HEK293T (cell line): ENCODE results near the gene LRMDA.

Source experiments
- ARNT ChIP-seq: fragments of 450-650 bp; IDR thresholded peaks from 2 replicates; pipeline ENCODE4 v1.6.1; 2017; ENCODE audit warnings: mild to moderate bottlenecking
- CTBP1 ChIP-seq: fragments of 450-650 bp; IDR thresholded peaks from 2 replicates; pipeline ENCODE4 v1.6.1; 2016; ENCODE audit warnings: borderline replicate concordance
- ELF4 ChIP-seq: fragments of 450-650 bp; IDR thresholded peaks from 2 replicates; pipeline ENCODE4 v1.6.1; 2017; ENCODE audit warnings: antibody characterized with exemption
- FOXA1 ChIP-seq: fragments of 450-650 bp; IDR thresholded peaks from 2 replicates; pipeline ENCODE4 v1.6.1; 2016; ENCODE audit warnings: mild to moderate bottlenecking
- FOXK2 ChIP-seq: fragments of 450-650 bp; IDR thresholded peaks from 2 replicates; pipeline ENCODE4 v1.6.1; 2016; ENCODE audit warnings: mild to moderate bottlenecking
- FOXM1 ChIP-seq: fragments of 450-650 bp; IDR thresholded peaks from 2 replicates; pipeline ENCODE4 v1.6.1; 2017; ENCODE audit warnings: mild to moderate bottlenecking, borderline replicate concordance
- L3MBTL2 ChIP-seq: fragments of 450-650 bp; conservative IDR thresholded peaks from 2 replicates; pipeline ENCODE4 v1.6.1; 2016; ENCODE audit warnings: mild to moderate bottlenecking
- NFRKB ChIP-seq: fragments of 450-650 bp; IDR thresholded peaks from 2 replicates; pipeline ENCODE4 v1.6.1; 2016; ENCODE audit warnings: mild to moderate bottlenecking, moderate library complexity
- PKNOX1 ChIP-seq: fragments of 450-650 bp; IDR thresholded peaks from 2 replicates; pipeline ENCODE4 v1.6.1; 2016
- SP1 ChIP-seq: fragments of 450-650 bp; IDR thresholded peaks from 2 replicates; pipeline ENCODE4 v1.6.1; 2017
- SUZ12 ChIP-seq: fragments of 450-650 bp; IDR thresholded peaks from 2 replicates; pipeline ENCODE4 v1.6.1; 2016; ENCODE audit warnings: mild to moderate bottlenecking
- TARDBP ChIP-seq: fragments of 450-650 bp; IDR thresholded peaks from 2 replicates; pipeline ENCODE4 v1.6.1; 2016
- ZNF384 ChIP-seq: fragments of 450-650 bp; IDR thresholded peaks from 2 replicates; pipeline ENCODE4 v1.6.1; 2016

- TF ChIP-seq SP1 (no peak), FOXA1 (no peak), SUZ12 (no peak), L3MBTL2 (no peak), ELF4 (no peak), ZNF384 (no peak), TARDBP (no peak), PKNOX1 (no peak), FOXM1 (no peak), FOXK2 (no peak), ARNT (no peak), CTBP1 (no peak), NFRKB (no peak)
These were observed 695.4 kb downstream of the LRMDA start for GRCh38 chr10:76126607-76127527.
